Spleen (tissue), 11 donors: ENCODE measurements around the gene UCK2. TPM values are rescaled to one million over a fixed set of nuclear protein-coding genes. Genes with fewer than 3 reads are reported as not detected.
A peak's percentile ranks its signal among the peaks of the same experiment; 100 is the strongest.

Experiments
- DNase-seq: peaks from one replicate; pipeline ENCODE4 v3.0.0-alpha.2; 2020
- H3K27ac ChIP-seq, 8 donors: fragments of 200-600 bp; sonication (generic) in 7 of 8; 1 replicate in 4 of 8; 2 replicates in 4 of 8; pipeline versions ENCODE4 v1.5.0 to v1.8.0; 2016 to 2021; ENCODE audit warnings: inconsistent platforms in 4 of 8, mild to moderate bottlenecking in 4 of 8, moderate library complexity in 1 of 8
- H3K27me3 ChIP-seq, 7 donors: fragments of 200-600 bp; sonication (generic) in 6 of 7; replicated peaks in 1 of 7; 1 replicate in 4 of 7; 2 replicates in 3 of 7; pipeline versions ENCODE4 v1.5.0 to v1.8.0; 2016 to 2021; ENCODE audit warnings: inconsistent platforms in 3 of 7, mild to moderate bottlenecking in 1 of 7
- H3K36me3 ChIP-seq, 6 donors: fragments of 200-600 bp; sonication (generic) in 5 of 6; 1 replicate in 4 of 6; 2 replicates in 2 of 6; pipeline versions ENCODE4 v1.5.0 to v1.8.0; 2016 to 2021; ENCODE audit warnings: inconsistent platforms in 2 of 6
- H3K4me1 ChIP-seq, 6 donors: fragments of 200-600 bp; sonication (generic) in 5 of 6; 1 replicate in 3 of 6; 2 replicates in 3 of 6; pipeline versions ENCODE4 v1.5.0 to v1.8.0; 2016 to 2021; ENCODE audit warnings: inconsistent platforms in 3 of 6
- H3K4me3 ChIP-seq, 8 donors: fragments of 200-600 bp; sonication (generic) in 7 of 8; 1 replicate in 4 of 8; 2 replicates in 4 of 8; pipeline versions ENCODE4 v1.5.0 to v1.8.0; 2016 to 2021; ENCODE audit warnings: inconsistent platforms in 4 of 8, mild to moderate bottlenecking in 4 of 8, moderate library complexity in 2 of 8
- H3K9me3 ChIP-seq, 8 donors: fragments of 200-600 bp; sonication (generic) in 7 of 8; 1 replicate in 4 of 8; 2 replicates in 4 of 8; pipeline versions ENCODE4 v1.5.0 to v1.8.0; 2016 to 2021; ENCODE audit warnings: inconsistent platforms in 4 of 8
- POLR2A ChIP-seq, 3 donors: fragments of 450-650 bp; IDR thresholded peaks; one replicate each; pipeline ENCODE4 v1.5.1; 2017; ENCODE audit warnings: antibody characterized with exemption in 3 of 3, mild to moderate bottlenecking in 1 of 3
- POLR2AphosphoS5 ChIP-seq, 3 donors: sonication (generic); formaldehyde crosslinking; IDR thresholded peaks; one replicate each; pipeline ENCODE4 v1.5.1; 2017; ENCODE audit warnings: antibody characterized with exemption in 3 of 3
- WGBS, 5 donors: extraction: QIAGEN DNeasy Blood & Tissue Kit in 3 of 5; methylation state at CpG; one replicate each; pipeline versions ENCODE4 v1.1.5 to v1.1.7; 2013 to 2018; 5-methylcytosine and 5-hydroxymethylcytosine counted together
- intact Hi-C: fragments of 100-400 bp; cut with DNase I; formaldehyde crosslinking; loops from one replicate; pipeline ENCODE4 v1.15.0; 2023; ENCODE audit warnings: low total_unique reads
- polyA plus RNA-seq, 3 donors: library from polyadenylated mRNA; stranded (reverse); fragments of 200-250 nt; gene quantifications; one replicate each; pipeline ENCODE4 v1.2.1, GENCODE V29; 2013
- total RNA-seq, 7 donors: library from RNA; depleted of rRNA in 3 of 7; stranded (reverse); fragments of >200 nt in 3 of 7; fragmentation: NEBNext Ultra II Directional in 4 of 7; extraction: Animal tissue kit (Norgen Biotek cat#: 25700) in 4 of 7; gene quantifications; one replicate each; pipeline versions ENCODE4 v1.1.0 to v1.2.1, GENCODE V29; 2016 to 2021
- TF ChIP-seq, protein P1 (sequence below), 11 experiments: fragments of 200-600 bp in 7 of 11; fragments of 450-650 bp in 4 of 11; sonication (generic) in 4 of 11; IDR thresholded peaks in 8 of 11; conservative IDR thresholded peaks in 3 of 11; 1 replicate in 7 of 11; 2 replicates in 4 of 11; pipeline versions ENCODE4 v1.4.0 to v1.8.0; 2016 to 2021; ENCODE audit warnings: antibody characterized with exemption in 11 of 11, inconsistent platforms in 4 of 11, mild to moderate bottlenecking in 1 of 11
- donor health status: healthy with polysubstance abuse.
- donor health status: DM: no; HTN: no; CAD: no; lungs with moderate emphysema.
- donor health status: DM: no; HTN: no; CAD: no.
- donor health status: Bipolar disorder and iron deficiency.
- donor health status: healthy.
- donor health status: DM: no; HTN: no; CAD: no.
- donor health status: DM: yes; HTN: yes; CAD: no.

The UCK2 gene
- total and polyA plus RNA-seq, 10 donors, result 9.8 to 18.3 (median 16.0) TPM

DNA sequence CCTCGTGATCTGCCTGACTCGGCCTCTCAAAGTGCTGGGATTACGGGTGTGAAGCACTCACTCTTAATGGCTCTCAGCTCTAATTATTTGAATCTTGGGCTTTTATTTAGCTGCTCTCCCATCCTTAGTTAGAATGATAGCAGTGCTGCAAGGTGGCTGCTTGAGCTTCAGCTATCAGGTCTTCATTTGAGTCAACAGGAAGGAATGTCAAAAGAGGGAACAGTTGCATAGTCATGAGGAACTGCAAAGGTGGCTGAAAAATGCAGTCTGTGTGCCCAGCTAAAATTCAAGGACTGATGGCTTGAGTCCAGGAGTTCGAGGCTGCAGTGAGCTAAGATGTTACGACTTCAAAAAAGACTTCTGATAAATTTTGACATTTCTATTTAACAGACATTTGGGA, 55.6 kb downstream of the UCK2 start:
- H3K4me1 ChIP-seq, result peaks cover 0 to 47% (median 15%) of the 10 kb centered on the region in 6 donors
- DNase-seq, result no peak
- 74 to 91% (median 84%) methylated on average over 5 of the region's 5 CpGs for WGBS, 5 donors

DNA sequence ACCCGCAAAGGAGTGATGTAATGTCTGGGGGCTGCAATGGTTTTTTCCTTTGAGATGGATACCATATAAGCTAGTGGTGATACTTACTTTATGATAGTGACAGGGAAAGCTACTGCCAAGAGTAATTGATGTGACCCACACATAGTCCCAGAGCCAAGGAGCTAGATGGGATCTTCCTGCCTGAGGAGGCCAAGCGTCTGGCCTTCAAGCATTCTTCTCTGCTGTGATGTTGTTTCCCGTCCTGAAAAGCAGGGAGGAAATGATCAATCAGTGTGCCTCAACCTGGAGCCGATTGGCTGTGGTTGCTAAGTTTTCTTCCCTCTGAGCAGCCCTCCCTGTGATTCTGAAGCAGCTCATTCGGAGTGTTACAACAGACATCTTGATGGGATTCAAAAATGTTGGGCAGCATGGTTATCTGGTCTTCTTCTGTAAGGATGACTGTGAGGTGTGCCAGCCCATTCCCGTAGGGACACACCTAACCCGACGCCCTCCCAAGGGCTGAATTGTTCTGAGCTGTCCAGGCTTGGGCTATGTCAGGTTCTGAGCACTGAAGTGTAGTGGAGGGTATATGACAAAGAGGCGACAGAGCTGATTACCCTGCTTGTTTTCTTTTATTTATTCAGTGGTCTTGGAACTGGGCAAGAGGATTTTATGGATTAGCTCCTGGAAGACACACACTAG, 56.7 kb downstream of the UCK2 start:
- Histone ChIP-seq H3K36me3 (no peaks in the 10 kb centered on the region), H3K9me3 (no peaks in the 10 kb centered on the region), H3K27ac (peak overlapping the region in 4 of 8 donors; percentile 43 to 70 (median 57)), H3K4me1 (peaks cover 0 to 45% (median 15%) of the 10 kb centered on the region in 6 donors), H3K4me3 (no peak overlapping the region), H3K27me3 (no peaks in the 10 kb centered on the region)
- intact Hi-C loops, result no loop called here
- TF ChIP-seq POLR2AphosphoS5 (IDR thresholded peaks at IDR 0.05), result no peak
- TF ChIP-seq, protein P1, sequence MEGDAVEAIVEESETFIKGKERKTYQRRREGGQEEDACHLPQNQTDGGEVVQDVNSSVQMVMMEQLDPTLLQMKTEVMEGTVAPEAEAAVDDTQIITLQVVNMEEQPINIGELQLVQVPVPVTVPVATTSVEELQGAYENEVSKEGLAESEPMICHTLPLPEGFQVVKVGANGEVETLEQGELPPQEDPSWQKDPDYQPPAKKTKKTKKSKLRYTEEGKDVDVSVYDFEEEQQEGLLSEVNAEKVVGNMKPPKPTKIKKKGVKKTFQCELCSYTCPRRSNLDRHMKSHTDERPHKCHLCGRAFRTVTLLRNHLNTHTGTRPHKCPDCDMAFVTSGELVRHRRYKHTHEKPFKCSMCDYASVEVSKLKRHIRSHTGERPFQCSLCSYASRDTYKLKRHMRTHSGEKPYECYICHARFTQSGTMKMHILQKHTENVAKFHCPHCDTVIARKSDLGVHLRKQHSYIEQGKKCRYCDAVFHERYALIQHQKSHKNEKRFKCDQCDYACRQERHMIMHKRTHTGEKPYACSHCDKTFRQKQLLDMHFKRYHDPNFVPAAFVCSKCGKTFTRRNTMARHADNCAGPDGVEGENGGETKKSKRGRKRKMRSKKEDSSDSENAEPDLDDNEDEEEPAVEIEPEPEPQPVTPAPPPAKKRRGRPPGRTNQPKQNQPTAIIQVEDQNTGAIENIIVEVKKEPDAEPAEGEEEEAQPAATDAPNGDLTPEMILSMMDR (IDR thresholded peaks at IDR 0.05 in 8 of 11, conservative IDR thresholded peaks at IDR 0.05 in 3 of 11), result no peak
- TF ChIP-seq POLR2A (IDR thresholded peaks at IDR 0.05), result no peak
- DNase-seq, result no peak
- 52 to 70% (median 63%) methylated on average over 9 of the region's 9 CpGs for WGBS, 5 donors

More for the DNA sequence above, 55.6 kb downstream of the UCK2 start:
- TF ChIP-seq POLR2AphosphoS5 (IDR thresholded peaks at IDR 0.05), result no peak
- TF ChIP-seq, protein P1 (IDR thresholded peaks at IDR 0.05 in 8 of 11, conservative IDR thresholded peaks at IDR 0.05 in 3 of 11), result no peak
- no peak for TF ChIP-seq POLR2A (IDR thresholded peaks at IDR 0.05)
- H3K27ac ChIP-seq, result peak overlapping the region in 1 of 8 donors; percentile 70
- H3K36me3 ChIP-seq, result no peaks in the 10 kb centered on the region
- H3K4me3 ChIP-seq, result no peak overlapping the region
- peaks cover 0 to 6% (median 0%) of the 10 kb centered on the region in 8 donors for H3K9me3 ChIP-seq
- intact Hi-C loops, result no loop called here
- no peaks in the 10 kb centered on the region for H3K27me3 ChIP-seq

DNA sequence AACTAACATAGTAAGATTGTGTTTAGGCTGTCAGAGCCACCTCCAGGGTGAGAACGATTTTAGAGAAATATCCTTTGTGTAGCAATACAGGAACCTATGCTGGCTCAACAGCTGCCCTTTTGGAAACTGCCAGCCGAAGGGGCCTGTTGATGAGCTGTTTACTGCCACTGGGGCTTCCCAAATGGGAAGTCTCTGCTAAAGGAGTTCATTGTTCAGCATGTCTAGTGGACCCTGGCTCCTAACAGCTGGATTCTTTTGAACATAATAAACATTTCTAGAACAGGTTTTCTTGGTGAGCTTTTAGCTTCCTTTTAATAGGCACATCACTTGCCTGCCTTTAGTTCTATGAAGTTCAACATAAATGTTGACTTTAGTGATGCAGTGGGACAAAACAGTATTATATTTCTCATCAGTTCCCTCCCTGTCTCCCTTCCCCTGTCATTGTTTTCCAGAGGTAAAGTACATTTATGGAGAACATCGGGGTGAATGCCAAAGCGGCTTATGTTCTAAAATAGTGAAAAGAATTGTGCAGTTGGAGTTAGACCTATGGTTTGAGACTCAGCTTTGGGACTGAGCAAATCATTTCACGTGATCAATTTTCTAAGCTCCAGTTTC, 57.4 kb downstream of the UCK2 start:
- Histone ChIP-seq H3K4me1 (peaks cover 0 to 39% (median 15%) of the 10 kb centered on the region in 6 donors), H3K4me3 (no peak overlapping the region), H3K9me3 (no peaks in the 10 kb centered on the region), H3K27me3 (no peaks in the 10 kb centered on the region), H3K36me3 (no peaks in the 10 kb centered on the region), H3K27ac (peak overlapping the region in 3 of 8 donors; percentile 47 to 70 (median 67))
- intact Hi-C loops, result no loop called here
- TF ChIP-seq, protein P1 (IDR thresholded peaks at IDR 0.05 in 8 of 11, conservative IDR thresholded peaks at IDR 0.05 in 3 of 11), result no peak
- TF ChIP-seq POLR2AphosphoS5 (IDR thresholded peaks at IDR 0.05) (no peak), POLR2A (IDR thresholded peaks at IDR 0.05) (no peak)
- WGBS, 5 donors, result 50 to 66% (median 57%) methylated on average over 5 of the region's 5 CpGs
- DNase-seq, result no peak

DNA sequence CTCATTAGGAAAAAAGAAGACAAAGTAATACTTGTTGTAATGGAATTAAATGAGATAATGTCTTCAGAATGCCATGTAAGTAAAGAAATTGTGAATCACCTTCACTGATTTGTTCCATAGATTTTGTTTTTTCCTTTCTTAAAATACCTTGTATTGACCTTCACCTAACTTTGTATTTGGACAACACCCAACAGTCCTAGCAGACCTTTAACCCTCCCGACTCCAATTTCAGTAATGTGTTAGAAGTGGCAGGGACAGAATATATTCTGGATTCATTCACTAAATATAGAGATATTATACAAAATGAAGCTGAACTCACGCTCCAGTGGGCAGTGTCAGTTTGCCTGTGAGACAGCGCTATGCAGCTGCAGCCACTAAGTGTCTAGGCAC, 57.9 kb downstream of the UCK2 start:
- intact Hi-C loops, result no loop called here
- no peaks in the 10 kb centered on the region for H3K9me3 ChIP-seq
- no peaks in the 10 kb centered on the region for H3K36me3 ChIP-seq
- TF ChIP-seq POLR2AphosphoS5 (IDR thresholded peaks at IDR 0.05) (no peak), POLR2A (IDR thresholded peaks at IDR 0.05) (no peak)
- TF ChIP-seq, protein P1 (IDR thresholded peaks at IDR 0.05 in 8 of 11, conservative IDR thresholded peaks at IDR 0.05 in 3 of 11), result no peak
- no peaks in the 10 kb centered on the region for H3K27me3 ChIP-seq
- H3K4me1 ChIP-seq, result peaks cover 0 to 34% (median 15%) of the 10 kb centered on the region in 6 donors
- WGBS, 5 donors, result 75 to 88% (median 84%) methylated on average over 3 of the region's 3 CpGs
- no peak for DNase-seq
- no peak overlapping the region for H3K4me3 ChIP-seq
- H3K27ac ChIP-seq, result peak overlapping the region in 1 of 8 donors; percentile 70
